Iris pigment epithelial cell (primary cell): ENCODE measurements around the gene TRIML1.

Source experiments
- DNase-seq: peaks from one replicate; pipeline ENCODE4 v3.0.0-alpha.2; 2011; ENCODE audit warnings: low read depth

The TRIML1 gene, protein sequence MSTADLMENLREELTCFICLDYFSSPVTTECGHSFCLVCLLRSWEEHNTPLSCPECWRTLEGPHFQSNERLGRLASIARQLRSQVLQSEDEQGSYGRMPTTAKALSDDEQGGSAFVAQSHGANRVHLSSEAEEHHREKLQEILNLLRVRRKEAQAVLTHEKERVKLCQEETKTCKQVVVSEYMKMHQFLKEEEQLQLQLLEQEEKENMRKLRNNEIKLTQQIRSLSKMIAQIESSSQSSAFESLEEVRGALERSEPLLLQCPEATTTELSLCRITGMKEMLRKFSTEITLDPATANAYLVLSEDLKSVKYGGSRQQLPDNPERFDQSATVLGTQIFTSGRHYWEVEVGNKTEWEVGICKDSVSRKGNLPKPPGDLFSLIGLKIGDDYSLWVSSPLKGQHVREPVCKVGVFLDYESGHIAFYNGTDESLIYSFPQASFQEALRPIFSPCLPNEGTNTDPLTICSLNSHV

DNA sequence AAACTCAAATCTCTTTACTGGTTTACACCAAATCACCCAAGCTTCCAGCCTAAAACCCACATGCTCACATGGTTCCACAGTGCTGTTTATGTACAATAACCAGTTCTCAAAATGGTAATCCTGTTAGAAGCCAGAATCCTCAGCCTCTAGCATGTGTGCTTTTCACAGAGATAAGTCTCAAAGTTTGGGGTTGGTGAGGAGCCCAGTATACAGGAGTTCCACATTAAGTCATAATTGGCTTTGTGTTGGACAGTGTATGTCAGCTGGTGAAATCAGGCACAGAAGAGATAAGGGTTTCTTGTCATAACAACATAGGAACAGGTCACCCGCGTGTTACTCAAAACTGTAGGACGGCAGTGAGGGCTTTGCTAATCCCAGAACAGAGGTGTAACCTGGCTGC lies at the start of gene TRIML1:
Gene TRIML1, plus strand, starts transcription at position 301 of the 400 bp plus-strand sequence. CDS start 118 bp downstream, outside the sequence.
- DNase-seq = no peak

DNA sequence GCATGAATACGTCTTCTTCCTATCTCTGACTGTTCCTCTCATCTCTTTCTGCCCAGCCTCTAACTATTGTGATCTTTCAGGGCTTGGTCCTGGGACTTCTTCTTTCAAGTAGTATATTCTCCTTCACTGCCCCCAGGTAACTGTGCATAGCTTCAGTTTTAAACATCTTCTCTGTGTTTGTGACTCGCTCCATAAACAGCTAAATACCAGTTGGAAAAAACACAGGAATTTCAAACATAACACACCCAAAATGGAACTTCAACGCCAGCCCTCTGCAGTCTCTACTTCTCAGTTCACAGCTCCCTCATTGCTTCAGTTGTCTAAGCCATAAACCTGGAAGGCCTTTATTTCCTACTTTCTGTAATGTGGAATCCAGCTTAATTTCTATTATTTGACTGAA lies 46.4 kb upstream of the TRIML1 start:
- DNase-seq = no peak

DNA sequence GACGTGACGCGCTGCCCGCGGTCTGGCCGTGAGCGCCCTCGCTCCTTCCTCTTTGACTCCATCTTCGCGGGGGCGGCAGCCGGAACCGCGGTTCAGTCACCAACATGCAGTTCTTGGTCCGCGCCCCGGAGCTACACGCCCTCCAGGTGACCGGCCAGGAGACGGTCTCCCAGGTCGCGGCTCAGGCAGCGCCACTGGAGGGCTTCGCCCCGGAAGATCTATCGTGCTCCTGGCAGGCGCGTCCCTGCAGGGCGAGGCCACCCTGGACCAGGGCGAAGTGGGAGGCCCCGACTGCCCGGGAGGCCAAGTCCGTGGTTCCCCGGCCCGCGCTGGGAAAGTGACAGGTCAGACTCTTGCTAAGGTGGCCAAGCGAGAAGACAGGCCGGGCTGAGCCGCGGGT lies 32.8 kb upstream of the TRIML1 start:
- DNase-seq = no peak

DNA sequence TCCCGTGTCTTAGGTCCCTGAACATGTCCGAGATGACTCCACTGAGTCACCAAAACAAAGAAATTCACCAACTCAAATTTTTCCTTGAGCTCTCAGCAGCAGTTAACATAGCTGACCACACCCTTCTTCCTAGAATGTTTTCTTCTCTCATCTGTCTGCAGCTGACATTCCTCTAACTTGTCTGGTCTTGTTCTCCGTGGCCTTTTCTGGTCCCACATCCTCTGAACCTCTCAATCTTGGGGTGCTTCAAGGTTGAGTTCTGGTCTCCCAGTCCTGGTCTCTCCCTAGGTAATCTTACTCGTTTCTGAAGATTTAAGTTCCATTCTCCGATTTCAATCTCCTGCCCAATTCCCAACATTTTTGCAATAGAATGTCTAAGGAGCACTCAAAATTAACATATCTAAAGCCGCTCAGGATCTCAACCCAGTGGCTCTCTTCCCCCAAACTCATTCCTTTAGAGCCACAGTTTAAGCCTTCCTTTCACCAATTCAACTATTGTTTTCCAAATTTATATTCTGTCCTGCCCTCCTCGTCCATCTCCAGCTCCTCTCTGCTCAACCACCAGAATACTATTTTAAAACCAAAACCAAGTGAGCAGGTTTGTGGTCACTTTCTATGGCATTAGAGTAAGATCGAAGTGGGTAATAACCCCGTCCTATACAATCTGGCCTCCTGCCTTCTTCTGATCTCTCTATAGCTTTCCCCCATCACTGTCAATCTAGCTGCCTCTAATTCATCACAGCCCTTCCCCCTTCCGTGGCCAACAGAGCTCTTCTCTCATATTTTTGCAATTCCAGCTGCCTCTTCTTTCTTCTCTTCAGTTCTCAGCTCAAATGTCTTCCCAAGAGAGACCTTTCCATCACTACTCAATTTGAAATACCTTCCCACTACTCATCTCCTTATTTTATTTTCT lies 31.1 kb upstream of the TRIML1 start:
- peak; percentile 64 for DNase-seq

DNA sequence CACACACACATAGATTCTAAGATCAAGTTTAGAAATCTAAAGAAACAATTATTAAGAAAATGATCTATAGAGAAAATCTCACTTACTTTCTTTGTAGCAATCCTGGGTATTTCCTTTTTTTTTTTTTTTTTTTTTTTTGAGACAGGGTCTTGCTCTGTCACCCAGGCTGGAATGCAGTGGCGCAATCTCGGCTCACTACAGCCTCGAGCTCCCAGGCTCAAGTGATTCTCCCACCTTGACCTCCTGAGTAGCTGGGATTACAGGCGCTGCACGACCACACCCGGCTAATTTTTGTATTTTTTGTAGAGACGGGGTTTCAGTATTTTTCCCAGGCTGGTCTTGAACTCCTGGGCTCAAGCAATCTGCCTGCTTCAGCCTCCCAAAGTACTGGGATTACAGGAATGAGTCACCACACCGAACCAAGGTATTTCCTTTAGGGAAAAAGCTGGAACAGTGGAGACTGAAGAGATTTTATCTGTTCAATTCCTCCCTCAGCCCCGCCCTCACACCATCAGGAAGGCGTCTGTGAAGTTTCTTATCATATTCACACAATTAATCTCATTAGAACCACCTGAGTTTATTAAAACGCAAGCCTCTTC lies 30.0 kb upstream of the TRIML1 start, which contains the start of gene TRIML2:
Gene TRIML2, minus strand, starts transcription at position 447 of the 599 bp plus-strand sequence. CDS start 4,235 bp downstream, outside the sequence.
- DNase-seq = peak; percentile 20

DNA sequence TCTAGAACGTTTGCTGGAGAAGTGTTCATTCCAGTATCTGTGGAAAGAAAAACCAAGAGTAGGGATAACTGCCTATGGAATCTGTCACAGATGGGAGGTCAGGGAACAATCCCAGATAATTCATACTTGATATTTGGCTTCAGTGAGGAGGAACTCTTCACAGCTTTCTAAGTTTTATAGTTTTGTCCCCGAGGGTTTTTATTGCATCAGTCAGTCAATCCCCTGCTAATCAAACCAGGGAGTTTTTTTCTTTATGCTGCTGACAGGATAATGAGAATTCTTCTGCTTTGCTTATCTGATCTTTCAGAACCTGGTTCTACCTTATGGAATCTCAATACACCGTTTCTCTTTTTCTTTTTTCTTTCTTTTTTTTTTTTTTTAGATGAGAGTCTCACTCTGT lies 29.2 kb upstream of the TRIML1 start:
- DNase-seq = peak; percentile 7

DNA sequence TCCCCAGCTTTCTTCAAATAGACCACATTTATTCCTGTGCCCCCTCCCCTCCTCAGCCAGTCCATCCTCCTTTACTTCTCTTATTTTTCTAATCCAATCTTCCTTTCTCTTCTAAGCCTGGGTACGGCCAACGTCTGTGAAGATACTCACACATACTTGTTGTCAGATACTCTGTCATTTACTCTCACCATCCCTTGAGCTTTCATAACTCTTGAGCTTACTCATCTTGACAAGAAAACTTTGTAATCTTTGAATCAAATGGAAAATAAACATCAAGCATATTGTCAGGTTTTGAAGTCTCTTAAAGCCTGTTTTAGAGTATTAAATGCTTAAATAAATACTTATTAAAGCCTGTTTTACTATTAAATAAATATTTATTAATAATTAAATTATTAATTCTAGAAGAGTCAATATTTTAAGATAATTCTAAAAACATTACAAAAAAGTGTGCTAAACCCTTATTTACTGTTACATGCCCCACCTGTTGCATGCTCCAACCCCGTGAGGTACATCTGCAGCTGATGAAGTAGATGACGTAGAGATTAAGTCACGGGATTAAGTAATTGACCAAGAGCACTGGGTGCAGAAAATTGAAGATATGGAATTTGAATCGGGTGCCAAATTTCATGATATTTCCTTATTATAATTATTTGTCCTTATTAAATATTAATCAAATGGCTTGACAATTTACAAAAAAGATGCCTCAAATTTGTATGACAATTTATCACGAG lies 28.3 kb upstream of the TRIML1 start:
- peak; percentile 84 for DNase-seq

DNA sequence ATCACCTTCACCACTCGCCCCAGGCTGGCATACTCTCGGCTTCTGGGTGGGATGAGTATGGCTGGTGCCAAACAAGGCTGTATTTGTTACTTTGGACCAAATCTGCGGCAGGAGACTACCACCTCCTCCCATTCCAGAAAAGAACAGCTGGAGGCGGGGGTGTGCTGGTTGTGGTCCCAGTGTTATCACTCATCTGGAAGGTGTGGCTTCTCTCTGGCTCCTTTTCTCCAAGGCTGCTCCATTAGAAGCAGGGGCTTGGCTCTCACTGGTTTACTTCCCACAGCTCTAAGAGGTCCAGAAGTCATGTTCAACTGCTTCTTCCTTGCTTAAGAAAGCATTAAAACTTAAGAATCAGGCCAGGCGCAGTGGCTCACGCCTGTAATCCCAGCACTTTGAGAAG lies 27.3 kb upstream of the TRIML1 start:
- DNase-seq = no peak

DNA sequence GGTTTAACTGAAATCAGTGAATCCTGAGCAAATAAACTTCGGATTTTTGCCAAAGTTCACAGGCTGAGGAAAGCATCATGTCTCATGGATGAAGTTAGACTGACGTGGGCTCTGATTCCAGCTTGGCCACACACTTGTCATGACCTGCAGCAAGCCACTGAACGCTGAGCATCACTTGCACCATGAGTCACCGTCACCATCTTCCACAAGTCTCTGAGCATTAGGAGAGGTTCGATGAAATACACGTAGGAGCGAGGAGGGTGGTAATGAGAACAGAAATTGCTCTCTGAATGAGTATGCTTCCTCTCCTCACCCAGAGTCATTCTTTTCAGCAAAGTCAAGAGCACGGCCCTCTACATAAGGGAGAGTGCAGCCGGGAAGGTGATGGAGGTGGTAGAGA lies 26.1 kb upstream of the TRIML1 start:
- DNase-seq = peak; percentile 66

DNA sequence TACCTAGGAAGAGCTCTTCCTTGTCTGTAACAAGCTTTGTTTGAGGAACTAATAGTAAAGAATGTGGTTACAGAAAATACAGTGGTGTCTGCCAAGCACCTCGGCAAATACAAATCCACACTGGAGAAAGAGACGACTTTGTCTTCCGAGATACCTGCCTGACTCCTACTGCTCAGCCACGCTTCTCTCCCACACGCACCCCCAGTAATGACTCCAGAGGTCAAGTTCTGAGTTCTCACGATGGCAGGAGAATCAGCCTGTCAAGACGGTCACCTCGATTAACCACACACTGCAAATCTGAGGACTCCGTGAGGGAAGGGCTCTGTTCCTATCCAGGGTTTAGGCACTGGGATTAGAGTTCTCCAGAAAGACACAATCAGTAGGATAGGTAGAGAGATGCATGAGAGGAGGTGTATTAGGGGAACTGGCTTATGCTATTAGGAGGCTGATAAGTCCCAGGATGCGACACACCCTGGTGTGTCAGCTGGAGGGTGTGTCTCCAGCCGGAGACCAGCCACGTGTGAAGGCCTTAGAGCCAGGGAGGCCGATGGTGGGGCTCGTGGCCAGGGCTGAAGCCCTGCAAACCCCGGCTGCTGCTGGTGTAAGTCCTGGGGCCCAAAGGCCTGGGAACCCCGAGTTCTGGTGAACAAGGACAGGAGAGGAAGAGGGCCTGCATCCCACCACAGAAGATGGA lies 21.5 kb upstream of the TRIML1 start:
- DNase-seq = no peak

DNA sequence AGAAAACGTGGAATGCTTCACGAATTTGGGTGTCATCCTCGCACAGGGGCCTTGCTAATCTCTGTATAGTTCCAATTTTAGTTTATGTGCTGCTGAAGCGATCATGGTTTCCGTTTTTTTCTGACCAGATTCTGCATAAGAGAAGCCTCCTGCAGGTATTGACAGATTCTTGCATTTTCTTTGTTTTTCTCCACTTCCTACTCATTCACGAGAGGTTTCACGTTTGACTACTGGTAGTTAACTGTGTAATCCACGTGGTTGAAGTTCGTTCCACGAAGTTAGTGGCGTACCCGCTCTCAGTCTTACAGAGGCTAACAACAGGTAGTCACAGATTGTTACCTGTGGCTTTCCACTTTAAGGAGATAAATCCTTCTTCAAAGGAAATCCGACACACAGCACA lies 17.7 kb upstream of the TRIML1 start:
- no peak for DNase-seq

DNA sequence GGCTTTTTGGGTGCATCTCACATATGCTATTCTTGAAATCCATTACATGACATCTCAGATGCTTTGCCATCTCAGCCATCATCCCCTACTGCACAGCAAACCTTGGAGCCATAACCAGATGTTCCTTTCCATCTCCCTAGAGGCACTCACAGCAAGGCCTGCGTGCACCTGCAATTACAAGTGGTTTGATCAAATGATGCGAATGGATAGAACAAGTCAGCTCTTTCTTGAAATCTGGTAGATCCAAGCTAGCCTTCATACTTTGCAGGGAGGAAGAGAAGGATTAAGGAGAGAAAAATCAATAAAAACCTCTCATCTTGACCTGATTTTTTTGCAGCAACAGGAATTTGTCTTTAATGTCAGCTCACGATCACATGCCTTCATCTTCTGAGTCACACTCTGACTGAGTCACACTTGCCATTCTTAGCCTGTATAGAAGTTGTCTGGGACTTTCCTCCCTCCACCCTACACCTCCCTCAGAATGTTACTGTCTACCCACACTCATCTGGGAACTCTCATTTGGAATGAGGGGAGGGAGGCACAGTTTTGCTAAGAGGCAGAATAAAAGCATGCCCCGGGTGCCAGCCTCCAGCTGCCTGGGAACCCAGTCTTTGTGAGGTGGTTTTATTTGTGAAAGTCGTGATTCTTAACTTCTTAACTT lies 11.9 kb upstream of the TRIML1 start:
- DNase-seq = peak; percentile 91

DNA sequence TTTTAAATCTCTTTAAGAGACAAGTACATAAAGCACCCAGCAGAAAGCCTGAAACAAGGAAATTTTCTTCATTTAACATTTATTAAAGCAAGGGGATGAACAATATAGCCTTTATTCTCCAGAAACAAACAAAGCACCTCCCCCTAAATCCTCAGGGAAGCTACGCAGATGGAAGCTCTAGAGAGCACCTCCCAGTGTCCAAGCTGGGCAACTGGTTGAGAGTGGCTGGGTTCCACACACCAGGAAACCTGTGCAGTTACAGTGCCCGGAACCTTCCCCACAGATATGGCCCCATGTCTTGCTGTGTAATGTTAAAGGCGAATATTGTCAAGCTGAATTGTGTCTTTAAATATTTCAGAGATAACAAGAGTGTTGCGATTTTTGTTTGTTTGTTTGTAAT lies 8.9 kb upstream of the TRIML1 start:
- no peak for DNase-seq

DNA sequence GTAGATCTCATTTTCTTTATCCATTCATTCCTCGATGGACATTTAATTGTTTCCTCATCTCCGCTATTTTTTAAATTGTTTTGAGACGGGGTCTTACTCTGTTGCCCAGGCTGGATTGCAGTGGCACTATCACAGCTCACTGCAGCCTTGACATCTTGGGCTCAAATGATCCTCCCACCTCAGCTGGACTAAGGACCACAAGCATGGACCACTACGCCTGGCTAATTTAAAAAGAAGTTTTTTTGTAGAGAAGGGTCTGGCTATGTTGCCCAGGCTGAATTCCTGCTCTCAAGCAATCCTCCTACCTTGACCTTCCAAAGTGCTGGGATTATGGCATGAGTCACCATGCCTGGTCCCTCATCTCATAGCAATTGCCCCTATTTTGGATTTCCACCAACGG lies 7.0 kb upstream of the TRIML1 start:
- no peak for DNase-seq

DNA sequence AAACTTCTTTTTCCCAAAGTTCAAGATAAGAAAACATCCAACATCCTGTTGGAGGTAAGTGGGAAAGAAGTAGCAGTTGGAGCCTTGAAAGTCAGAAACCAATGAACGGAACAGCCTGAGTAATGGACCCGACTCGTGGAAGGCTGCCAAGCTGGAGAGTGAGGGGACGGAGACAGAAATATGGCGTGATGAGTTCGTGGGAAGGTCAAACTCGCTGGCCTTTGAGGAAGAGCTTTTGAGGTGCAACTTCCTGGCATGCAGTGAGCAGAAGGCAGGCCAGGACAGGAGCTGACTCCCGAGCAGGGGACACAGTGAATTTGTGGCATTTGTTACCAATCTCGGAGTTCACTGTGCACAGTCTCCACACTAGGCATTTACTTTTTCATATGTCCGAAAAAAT lies 1.0 kb upstream of the TRIML1 start:
- DNase-seq = peak; percentile 12

DNA sequence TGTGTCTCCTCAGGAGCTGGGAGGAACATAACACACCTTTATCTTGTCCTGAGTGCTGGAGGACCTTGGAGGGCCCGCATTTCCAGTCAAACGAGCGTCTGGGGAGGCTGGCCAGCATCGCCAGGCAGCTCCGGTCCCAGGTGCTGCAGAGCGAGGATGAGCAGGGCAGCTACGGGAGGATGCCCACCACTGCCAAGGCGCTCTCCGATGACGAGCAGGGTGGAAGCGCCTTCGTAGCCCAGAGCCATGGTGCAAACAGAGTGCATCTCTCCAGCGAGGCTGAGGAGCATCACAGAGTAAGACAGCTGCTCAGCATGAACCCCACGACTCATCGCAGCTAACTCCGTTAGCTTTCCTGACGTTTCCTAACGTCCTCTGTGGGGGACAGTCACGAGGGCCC lies 430 bp downstream of the TRIML1 start:
- no peak for DNase-seq

DNA sequence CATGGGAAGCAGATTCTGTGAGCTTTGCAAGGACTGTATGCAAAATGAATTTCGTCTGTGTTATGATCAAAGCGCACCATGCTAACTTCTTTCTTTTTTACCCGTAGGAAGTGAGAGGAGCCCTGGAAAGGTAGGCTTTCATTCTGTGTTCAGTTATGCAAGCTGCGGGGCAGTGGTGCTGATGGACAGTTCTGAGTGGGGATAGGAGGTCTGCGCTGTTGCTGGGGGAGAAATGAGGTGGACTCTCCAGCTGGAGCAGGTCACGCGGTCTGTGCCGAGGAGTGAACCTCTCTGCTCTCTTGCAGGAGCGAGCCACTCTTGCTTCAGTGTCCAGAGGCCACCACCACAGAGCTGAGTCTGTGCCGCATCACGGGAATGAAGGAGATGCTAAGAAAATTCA lies 4.5 kb downstream of the TRIML1 start:
- no peak for DNase-seq

DNA sequence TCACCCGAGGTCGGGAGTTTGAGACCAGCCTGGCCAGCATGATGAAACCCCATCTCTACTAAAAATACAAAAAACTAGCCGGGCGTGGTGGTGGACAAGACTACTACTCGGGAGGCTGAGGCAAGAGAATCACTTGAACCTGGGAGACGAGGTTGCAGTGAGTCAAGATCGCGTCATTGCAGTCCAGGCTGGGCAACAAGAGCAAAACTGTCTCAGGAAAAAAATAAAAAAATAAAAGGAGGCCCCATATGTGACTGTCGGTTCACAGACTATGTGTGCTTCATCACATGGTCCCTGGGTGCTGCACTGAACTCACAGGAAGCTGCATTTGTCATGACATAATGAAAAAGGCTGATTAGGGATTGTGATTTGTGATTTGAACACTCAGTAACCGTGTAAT lies 6.4 kb downstream of the TRIML1 start:
- peak; percentile 23 for DNase-seq

DNA sequence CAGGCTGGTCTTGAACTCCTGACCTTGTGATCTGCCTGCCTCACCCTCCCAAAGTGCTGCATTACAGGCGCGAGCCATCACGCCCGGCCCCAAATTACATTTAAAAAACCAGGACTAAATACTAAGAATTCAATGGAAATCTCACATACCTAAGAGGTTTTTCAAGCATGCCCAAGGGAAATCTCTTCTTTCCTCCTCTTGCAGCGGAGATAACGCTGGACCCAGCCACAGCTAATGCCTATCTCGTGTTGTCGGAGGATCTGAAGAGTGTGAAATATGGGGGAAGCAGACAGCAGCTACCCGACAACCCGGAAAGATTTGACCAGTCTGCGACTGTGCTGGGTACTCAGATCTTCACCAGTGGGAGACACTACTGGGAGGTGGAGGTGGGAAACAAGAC lies 7.4 kb downstream of the TRIML1 start:
- no peak for DNase-seq

DNA sequence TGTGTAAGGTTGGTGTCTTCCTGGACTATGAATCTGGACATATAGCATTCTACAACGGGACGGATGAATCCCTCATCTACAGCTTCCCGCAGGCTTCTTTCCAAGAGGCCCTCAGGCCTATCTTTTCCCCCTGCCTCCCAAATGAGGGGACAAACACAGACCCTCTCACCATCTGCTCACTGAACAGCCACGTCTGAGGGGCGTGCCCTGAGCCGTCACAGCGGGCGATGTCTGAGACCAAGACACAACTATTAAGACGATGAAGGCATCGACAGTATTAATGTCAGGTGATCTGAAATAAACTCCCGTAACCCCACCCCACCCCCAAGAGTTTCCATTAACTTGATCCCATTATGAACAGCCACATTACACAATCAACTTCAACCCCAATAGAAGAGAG lies 7.9 kb downstream of the TRIML1 start:
- no peak for DNase-seq

DNA sequence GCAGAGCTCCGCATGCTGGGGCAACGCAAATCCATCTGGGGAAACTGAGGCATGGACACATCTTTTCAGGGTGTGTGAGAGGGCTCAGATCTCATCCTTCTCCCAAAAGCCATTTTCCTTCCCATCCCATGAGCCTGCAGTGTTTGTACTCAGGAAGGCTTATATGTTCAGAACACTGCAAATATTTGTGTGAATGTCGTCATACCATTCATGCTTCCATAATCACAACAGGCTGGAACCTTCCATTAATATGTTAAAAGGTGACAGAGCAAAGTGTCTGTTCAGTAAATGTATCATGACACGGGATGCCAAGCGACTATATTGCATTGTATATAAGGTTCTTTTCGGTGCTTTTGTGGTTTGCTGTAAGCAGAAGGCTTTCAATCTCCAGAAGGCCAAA lies 8.5 kb downstream of the TRIML1 start:
- no peak for DNase-seq
